ENCODE measurements around the gene SORCS2. TPM values are rescaled to one million over a fixed set of nuclear protein-coding genes. Genes with fewer than 3 reads are reported as not detected.

The SORCS2 gene
- total and polyA plus RNA-seq, 7 donors: 0.18 to 1.5 (median 0.36) TPM

GRCh38 chr4:7750523-7750922 is 558.2 kb downstream of the SORCS2 start:
- 56 to 69% (median 60%) methylated on average over 6 of the region's 6 CpGs for WGBS, 3 donors

GRCh38 chr4:7750972-7751371 is 558.6 kb downstream of the SORCS2 start:
- Histone ChIP-seq H3K9me3 (no peaks in the 10 kb centered on the region), H3K27ac (no peak overlapping the region)
- intact Hi-C loops (cut with DNase I): no loop called here

More at GRCh38 chr4:7750523-7750922, 558.2 kb downstream of the SORCS2 start:
- Histone ChIP-seq H3K27ac (no peak overlapping the region), H3K4me1 (no peaks in the 10 kb centered on the region), H3K36me3 (ENCODE audit: insufficient read depth in 1 of 2, low read depth in 1 of 2) (no peaks in the 10 kb centered on the region), H3K27me3 (ENCODE audit: insufficient read depth in 3 of 3, low read length in 2 of 3) (peaks cover 0 to under 1% (median 0%) of the 10 kb centered on the region in 3 donors), H3K9me3 (no peaks in the 10 kb centered on the region), H3K4me3 (no peak overlapping the region)
- no peak for DNase-seq
- no peak for TF ChIP-seq CTCF (IDR thresholded peaks at IDR 0.05)
- intact Hi-C loops (cut with DNase I): no loop called here
- no peak for ATAC-seq

GRCh38 chr4:7752649-7753048 is 560.3 kb downstream of the SORCS2 start:
- Histone ChIP-seq H3K27ac (no peak overlapping the region), H3K27me3 (ENCODE audit: insufficient read depth in 3 of 3, low read length in 2 of 3) (no peaks in the 10 kb centered on the region), H3K36me3 (ENCODE audit: insufficient read depth in 1 of 2, low read depth in 1 of 2) (no peaks in the 10 kb centered on the region), H3K4me3 (no peak overlapping the region), H3K9me3 (no peaks in the 10 kb centered on the region), H3K4me1 (peaks cover 7% of the 10 kb centered on the region)
- no peak for DNase-seq
- intact Hi-C loops (cut with DNase I): no loop called here
- no peak for TF ChIP-seq CTCF (IDR thresholded peaks at IDR 0.05)
- WGBS, 3 donors: 88 to 95% (median 94%) methylated on average over 6 of the region's 6 CpGs
- ATAC-seq: no peak

More at GRCh38 chr4:7750972-7751371, 558.6 kb downstream of the SORCS2 start:
- H3K36me3 ChIP-seq (ENCODE audit: insufficient read depth in 1 of 2, low read depth in 1 of 2): no peaks in the 10 kb centered on the region
- H3K27me3 ChIP-seq (ENCODE audit: insufficient read depth in 3 of 3, low read length in 2 of 3): no peaks in the 10 kb centered on the region
- ATAC-seq: no peak
- no peak for TF ChIP-seq CTCF (IDR thresholded peaks at IDR 0.05)
- no peaks in the 10 kb centered on the region for H3K4me1 ChIP-seq
- no peak overlapping the region for H3K4me3 ChIP-seq
- no peak for DNase-seq

- Histone ChIP-seq H3K4me1 (peaks cover 8% of the 10 kb centered on the region), H3K27ac (no peak overlapping the region), H3K27me3 (ENCODE audit: insufficient read depth in 3 of 3, low read length in 2 of 3) (no peaks in the 10 kb centered on the region), H3K36me3 (ENCODE audit: insufficient read depth in 1 of 2, low read depth in 1 of 2) (no peaks in the 10 kb centered on the region), H3K9me3 (no peaks in the 10 kb centered on the region), H3K4me3 (no peak overlapping the region)
- ATAC-seq (peak; percentile 26 to 66 (median 50)), DNase-seq (no peak)
- TF ChIP-seq CTCF (IDR thresholded peaks at IDR 0.05): no peak
- intact Hi-C loops (cut with DNase I): no loop called here
- WGBS, 3 donors: 67 to 75% (median 67%) methylated on average over 15 of the region's 15 CpGs
Measured at GRCh38 chr4:7753271-7753670, 560.9 kb downstream of the SORCS2 start.

GRCh38 chr4:7753931-7754465 is 561.7 kb downstream of the SORCS2 start:
- no peak for DNase-seq
- H3K36me3 ChIP-seq (ENCODE audit: insufficient read depth in 1 of 2, low read depth in 1 of 2): no peaks in the 10 kb centered on the region
- H3K27me3 ChIP-seq (ENCODE audit: insufficient read depth in 3 of 3, low read length in 2 of 3): no peaks in the 10 kb centered on the region
- intact Hi-C loops (cut with DNase I): no loop called here
- H3K4me3 ChIP-seq: no peak overlapping the region
- no peak overlapping the region for H3K27ac ChIP-seq
- no peaks in the 10 kb centered on the region for H3K9me3 ChIP-seq
- TF ChIP-seq CTCF (IDR thresholded peaks at IDR 0.05): no peak
- 58 to 74% (median 63%) methylated on average over 15 of the region's 15 CpGs for WGBS, 3 donors
- no peak for ATAC-seq
- peaks cover 8% of the 10 kb centered on the region for H3K4me1 ChIP-seq

Data from psoas muscle (tissue), 8 donors.